Thymus (tissue), 11 donors: Measurements from ENCODE around the gene FGD5. TPM values are rescaled to one million over a fixed set of nuclear protein-coding genes. Genes with fewer than 3 reads are reported as not detected.
A peak's percentile ranks its signal among the peaks of the same experiment; 100 is the strongest.

Source experiments
- DNase-seq, 9 donors: peaks; one replicate each; pipeline ENCODE4 v3.0.0-alpha.2; 2013; ENCODE audit warnings: low spot score in 9 of 9, low read depth in 6 of 9, missing footprints in 1 of 9
- H3K27ac ChIP-seq, 2 donors: one replicate each; pipeline ENCODE4 v1.5.1; 2013; ENCODE audit warnings: control low read depth in 1 of 2, low read depth in 1 of 2, low read length in 1 of 2, mild to moderate bottlenecking in 1 of 2, moderate library complexity in 1 of 2
- H3K27me3 ChIP-seq, 2 donors: one replicate each; pipeline ENCODE4 v1.5.1; 2013; ENCODE audit warnings: low read length in 1 of 2; ENCODE audit not compliant: control insufficient read depth in 2 of 2, insufficient read depth in 1 of 2
- H3K36me3 ChIP-seq, 2 donors: one replicate each; pipeline ENCODE4 v1.5.1; 2013; ENCODE audit warnings: low read length in 1 of 2, mild to moderate bottlenecking in 1 of 2, moderate library complexity in 1 of 2; ENCODE audit not compliant: control insufficient read depth in 2 of 2, insufficient read depth in 2 of 2
- H3K4me1 ChIP-seq, 2 donors: one replicate each; pipeline ENCODE4 v1.5.1; 2013; ENCODE audit warnings: low read length in 2 of 2; ENCODE audit not compliant: control insufficient read depth in 2 of 2, insufficient read depth in 2 of 2
- H3K4me3 ChIP-seq, 2 donors: one replicate each; pipeline ENCODE4 v1.5.1; 2013; ENCODE audit warnings: low read length in 2 of 2, control low read depth in 1 of 2, mild to moderate bottlenecking in 1 of 2
- H3K9me3 ChIP-seq, 2 donors: one replicate each; pipeline ENCODE4 v1.5.1; 2013; ENCODE audit warnings: low read length in 1 of 2, mild to moderate bottlenecking in 1 of 2; ENCODE audit not compliant: control insufficient read depth in 2 of 2, insufficient read depth in 1 of 2
- WGBS: extraction: QIAGEN DNeasy Blood & Tissue Kit; methylation state at CpG from one replicate; pipeline ENCODE4 v1.1.7; 2013; 5-methylcytosine and 5-hydroxymethylcytosine counted together
- polyA plus RNA-seq: library from polyadenylated mRNA; stranded (reverse); fragments of 200-250 nt; gene quantifications from one replicate; pipeline ENCODE4 v1.2.3, GENCODE V29; 2013
- total RNA-seq: library from RNA; stranded (reverse); fragments of 120-200 nt; gene quantifications from one replicate; pipeline ENCODE4 v1.2.4, GENCODE V29; 2013
- donor health status: healthy.

FGD5 gene
- total and polyA plus RNA-seq, 2 donors, result 2.0 to 2.9 TPM

DNA sequence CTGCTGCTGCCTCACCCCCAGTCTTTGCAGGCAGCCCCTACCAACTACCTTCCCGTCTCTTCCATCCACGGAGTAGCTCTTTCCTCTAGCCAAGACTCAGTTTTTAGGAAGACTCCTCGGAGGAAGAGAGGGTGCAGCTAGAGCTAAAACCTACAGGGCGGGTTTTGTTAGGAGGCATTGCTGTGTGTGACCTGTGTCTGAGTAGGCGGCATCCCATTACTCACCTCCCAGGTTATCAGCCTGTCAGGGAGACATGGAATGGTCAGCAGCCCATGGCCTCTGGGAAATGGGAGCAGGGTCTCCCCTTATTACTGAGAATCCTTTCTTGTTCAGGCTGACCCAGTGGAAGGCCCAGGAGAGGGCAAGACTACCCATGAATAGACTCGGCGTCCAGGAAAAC, 43.8 kb upstream of the FGD5 start:
- no peak for DNase-seq
- WGBS, result 94% methylated on average over 7 of the region's 7 CpGs
- H3K9me3 ChIP-seq, result no peaks in the 10 kb centered on the region
- H3K4me3 ChIP-seq, result no peak overlapping the region
- no peak overlapping the region for H3K27ac ChIP-seq
- peaks cover 12 to 21% of the 10 kb centered on the region in 2 donors for H3K4me1 ChIP-seq
- H3K27me3 ChIP-seq, result no peaks in the 10 kb centered on the region
- no peaks in the 10 kb centered on the region for H3K36me3 ChIP-seq

DNA sequence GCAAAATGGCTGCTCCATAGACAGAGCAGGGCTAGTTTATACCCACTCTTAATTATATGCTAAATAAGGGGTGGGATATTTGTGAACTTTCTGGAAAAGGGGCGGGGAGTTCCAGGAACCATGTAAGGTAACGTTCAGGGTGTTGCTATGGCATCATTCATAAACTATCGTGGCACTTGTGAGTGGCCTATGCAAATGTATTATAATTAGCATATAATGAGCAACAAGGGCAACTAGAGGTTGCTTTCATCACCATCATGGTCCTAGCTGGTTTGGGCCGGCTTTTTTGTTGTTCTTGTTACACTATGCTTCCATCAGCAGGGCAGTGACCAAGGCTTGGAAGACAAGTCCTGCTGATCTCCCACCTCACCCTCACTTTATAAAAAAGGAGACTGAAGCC, 43.2 kb upstream of the FGD5 start:
- WGBS, result 96% methylated on average over 4 of the region's 4 CpGs
- Histone ChIP-seq H3K4me3 (no peak overlapping the region), H3K4me1 (peaks cover 7 to 16% of the 10 kb centered on the region in 2 donors), H3K27me3 (no peaks in the 10 kb centered on the region), H3K36me3 (no peaks in the 10 kb centered on the region), H3K27ac (no peak overlapping the region), H3K9me3 (no peaks in the 10 kb centered on the region)
- no peak for DNase-seq

DNA sequence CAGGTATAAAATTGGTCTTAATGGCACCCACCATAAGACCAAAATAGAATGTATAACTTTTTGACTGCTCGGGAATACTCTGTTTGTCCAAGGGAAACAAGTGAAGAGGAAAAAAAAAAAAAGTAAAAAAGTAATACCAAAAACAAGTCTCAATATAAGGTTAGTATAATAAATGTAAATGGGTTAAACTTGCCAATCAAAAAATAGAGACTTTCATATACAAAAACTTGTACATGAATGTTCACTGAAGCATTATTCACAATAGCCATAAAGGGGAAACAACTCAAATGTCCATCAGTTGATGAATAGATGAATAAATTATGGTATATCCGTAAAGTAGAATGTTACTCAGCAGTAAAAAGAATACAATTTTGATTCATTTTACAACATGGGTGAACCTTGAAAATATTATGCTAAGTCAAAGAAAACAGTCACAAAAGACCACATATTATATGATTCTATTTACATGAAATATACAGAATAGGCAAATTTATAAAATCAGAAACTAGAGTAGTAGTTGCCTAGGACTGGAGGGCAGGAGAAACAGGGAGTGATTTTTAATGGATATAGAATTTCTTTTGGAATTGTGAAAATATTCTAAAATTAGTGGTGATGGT, 39.6 kb upstream of the FGD5 start:
- WGBS, result 96% methylated on average over 2 of the region's 2 CpGs

DNA sequence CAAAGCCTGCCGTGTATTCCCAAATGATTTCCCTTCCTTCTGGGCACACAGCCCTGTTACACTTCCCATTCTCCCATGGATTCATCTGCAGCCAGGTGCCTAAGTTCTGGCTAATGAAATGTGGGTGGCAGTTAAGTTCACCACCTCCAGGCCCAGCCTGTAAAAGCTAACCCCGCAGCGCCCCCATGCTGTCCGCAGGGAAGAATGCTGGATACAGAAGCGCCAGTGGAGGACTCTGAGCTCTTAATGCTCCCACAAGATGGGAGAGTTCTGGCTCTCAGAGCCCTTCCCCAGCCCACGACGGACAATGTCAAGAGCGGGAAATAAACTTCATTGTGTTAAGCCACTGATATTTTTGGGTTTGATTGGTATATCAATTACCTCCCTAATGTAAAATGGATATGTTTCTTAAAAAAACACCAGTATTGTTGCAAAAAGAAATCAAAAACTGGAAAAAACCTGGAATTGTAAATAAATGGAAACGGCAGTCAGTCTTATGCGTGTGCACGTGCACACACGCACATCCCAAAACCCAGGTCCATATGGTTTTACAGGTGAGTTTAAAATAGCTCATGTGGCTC, 37.7 kb upstream of the FGD5 start:
- H3K36me3 ChIP-seq, result no peaks in the 10 kb centered on the region
- peak in 6 of 9 donors; percentile 38 to 80 (median 68) for DNase-seq
- no peak overlapping the region for H3K27ac ChIP-seq
- peaks cover 0 to 5% of the 10 kb centered on the region in 2 donors for H3K4me1 ChIP-seq
- no peak overlapping the region for H3K4me3 ChIP-seq
- H3K9me3 ChIP-seq, result no peaks in the 10 kb centered on the region
- H3K27me3 ChIP-seq, result no peaks in the 10 kb centered on the region
- 46% methylated on average over 12 of the region's 12 CpGs for whole genome bisulfite sequencing

More for the DNA sequence above, 39.6 kb upstream of the FGD5 start:
- no peaks in the 10 kb centered on the region for H3K36me3 ChIP-seq
- H3K27me3 ChIP-seq, result no peaks in the 10 kb centered on the region
- no peaks in the 10 kb centered on the region for H3K9me3 ChIP-seq
- H3K4me3 ChIP-seq, result no peak overlapping the region
- peaks cover 0 to 5% of the 10 kb centered on the region in 2 donors for H3K4me1 ChIP-seq
- DNase-seq, result no peak
- no peak overlapping the region for H3K27ac ChIP-seq

DNA sequence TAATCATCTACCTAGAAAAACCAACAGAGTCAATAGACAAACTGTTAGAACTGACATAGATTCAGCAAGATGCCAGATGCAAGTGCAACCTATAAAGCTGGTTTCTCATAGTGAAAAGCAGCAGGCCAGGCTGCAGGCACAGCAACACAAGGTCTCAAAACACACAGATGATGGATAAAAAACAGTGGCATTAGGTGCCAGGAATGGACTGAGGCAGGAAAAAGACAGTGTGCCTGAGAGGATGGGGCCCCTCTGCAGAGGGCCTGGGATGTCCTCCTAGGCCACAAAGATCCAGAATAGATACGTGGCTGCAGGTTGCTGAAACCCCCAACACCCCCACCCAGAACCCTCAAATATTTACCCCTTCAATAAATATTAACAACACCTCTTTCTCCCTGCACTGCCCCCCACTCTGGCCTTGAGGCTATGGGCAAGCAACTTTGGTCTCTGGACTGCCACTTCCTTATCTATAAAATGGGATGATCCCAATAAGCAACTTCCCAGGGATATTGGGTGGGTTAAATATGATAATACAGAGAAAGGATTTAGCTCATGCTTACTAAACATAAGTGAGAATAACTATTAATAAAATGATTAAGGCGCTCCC, 35.2 kb upstream of the FGD5 start:
- no peak overlapping the region for H3K4me3 ChIP-seq
- no peaks in the 10 kb centered on the region for H3K36me3 ChIP-seq
- H3K27me3 ChIP-seq, result no peaks in the 10 kb centered on the region
- no peak overlapping the region for H3K27ac ChIP-seq
- H3K9me3 ChIP-seq, result no peaks in the 10 kb centered on the region
- H3K4me1 ChIP-seq, result no peaks in the 10 kb centered on the region
- WGBS, result 93% methylated on average over 2 of the region's 2 CpGs
- no peak for DNase-seq

DNA sequence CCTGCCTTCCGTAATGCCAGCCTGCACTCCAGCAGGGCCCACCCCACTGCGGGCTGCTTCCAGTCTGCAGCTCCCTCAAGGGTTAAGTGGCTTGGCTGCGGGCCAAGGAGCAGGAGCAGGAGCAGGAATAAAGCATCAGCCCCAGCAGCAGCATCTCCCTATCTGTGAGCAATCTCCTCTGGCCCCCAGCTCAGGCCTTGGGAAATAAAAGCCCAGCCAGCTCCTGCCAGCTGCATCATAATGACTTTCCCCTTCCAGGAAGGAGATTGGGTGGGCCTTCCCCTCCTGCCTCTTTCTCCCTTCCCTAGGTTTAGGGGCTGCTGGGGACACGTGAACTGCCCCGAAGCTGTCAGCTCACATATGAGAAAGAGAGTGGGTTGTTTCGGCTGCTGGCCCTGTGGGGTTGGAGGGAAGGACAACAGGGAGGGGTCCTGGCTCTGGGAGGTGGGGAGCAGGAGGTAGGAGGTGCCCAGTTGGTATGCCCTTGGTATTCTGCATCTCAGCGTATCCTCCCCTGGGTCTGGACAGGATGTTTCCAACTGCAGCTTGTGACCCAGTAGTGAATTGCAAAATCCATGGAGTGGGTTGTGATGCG, 34.6 kb upstream of the FGD5 start:
- DNase-seq, result no peak
- H3K9me3 ChIP-seq, result no peaks in the 10 kb centered on the region
- H3K36me3 ChIP-seq, result no peaks in the 10 kb centered on the region

DNA sequence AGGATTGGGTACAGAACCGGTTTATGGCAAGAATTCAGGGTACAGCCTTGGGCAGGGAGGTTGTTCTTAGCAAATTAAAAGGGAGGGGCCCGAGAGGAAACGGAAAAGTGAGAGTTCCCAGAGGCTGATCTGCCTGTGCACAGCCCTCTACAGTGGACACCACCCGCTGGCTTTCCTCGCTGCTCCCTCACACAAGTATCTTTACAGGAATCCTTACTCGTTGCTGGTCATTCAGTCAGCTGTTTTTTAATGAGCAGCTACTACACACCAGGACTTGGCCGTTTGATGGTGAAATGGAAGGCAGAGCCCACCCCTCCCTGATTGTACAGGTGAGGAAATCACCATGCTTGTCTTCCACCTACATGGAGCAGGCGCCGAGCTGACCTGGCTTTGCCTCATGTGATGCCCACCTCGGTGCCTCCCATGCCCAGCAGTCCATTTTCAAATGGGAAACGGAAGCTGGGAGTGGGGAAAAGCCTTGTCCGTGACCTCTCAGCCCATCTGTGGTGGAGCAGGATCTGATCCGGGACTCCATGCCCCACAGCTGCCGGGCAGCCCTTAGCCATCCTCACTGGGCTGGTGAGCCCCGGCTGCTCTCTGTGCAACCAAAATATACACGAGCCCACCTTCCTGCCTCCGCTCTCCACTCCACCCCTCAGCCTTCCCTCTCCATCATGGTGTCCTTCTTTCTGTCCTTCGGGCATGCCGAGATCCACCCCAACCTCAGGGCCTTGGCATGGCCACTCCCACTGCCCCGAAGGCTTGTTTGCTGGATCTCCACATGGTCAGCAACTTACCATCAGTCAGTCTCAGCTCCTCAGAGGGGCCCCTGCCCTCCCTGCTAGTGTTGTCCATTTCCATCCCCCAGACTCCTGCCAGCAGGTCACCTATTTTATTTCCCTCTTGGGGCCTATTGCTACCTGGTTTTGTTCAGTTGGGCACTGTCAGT, 33.3 kb upstream of the FGD5 start:
- WGBS, result 95% methylated on average over 20 of the region's 20 CpGs
- no peaks in the 10 kb centered on the region for H3K4me1 ChIP-seq
- H3K4me3 ChIP-seq, result no peak overlapping the region
- no peak for DNase-seq
- H3K27me3 ChIP-seq, result no peaks in the 10 kb centered on the region
- no peaks in the 10 kb centered on the region for H3K36me3 ChIP-seq
- no peaks in the 10 kb centered on the region for H3K9me3 ChIP-seq
- H3K27ac ChIP-seq, result no peak overlapping the region

More for the DNA sequence above, 34.6 kb upstream of the FGD5 start:
- 88% methylated on average over 8 of the region's 8 CpGs for WGBS
- no peaks in the 10 kb centered on the region for H3K4me1 ChIP-seq
- no peak overlapping the region for H3K27ac ChIP-seq
- no peaks in the 10 kb centered on the region for H3K27me3 ChIP-seq
- no peak overlapping the region for H3K4me3 ChIP-seq

DNA sequence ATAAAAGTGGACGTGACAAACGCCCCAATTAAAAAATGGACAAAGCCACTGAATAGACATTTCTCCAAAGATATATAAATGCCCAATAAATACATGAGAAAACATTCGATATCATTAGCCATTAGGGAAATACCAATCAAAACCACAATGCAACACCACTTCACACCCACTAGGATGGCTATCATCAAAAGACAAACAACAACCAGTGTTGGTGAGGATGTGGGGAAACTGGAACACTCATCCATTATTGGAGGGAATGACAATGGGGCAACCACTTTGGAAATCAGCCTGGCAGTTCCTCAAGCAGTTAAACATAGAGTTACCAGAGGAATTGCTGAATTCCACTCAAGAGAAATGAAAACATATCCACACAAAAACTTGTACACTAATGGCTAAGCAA, 32.4 kb upstream of the FGD5 start:
- Histone ChIP-seq H3K9me3 (no peaks in the 10 kb centered on the region), H3K4me1 (no peaks in the 10 kb centered on the region), H3K4me3 (no peak overlapping the region), H3K36me3 (no peaks in the 10 kb centered on the region), H3K27me3 (peaks cover 0 to under 1% of the 10 kb centered on the region in 2 donors), H3K27ac (no peak overlapping the region)
- DNase-seq, result no peak
- WGBS, result 98% methylated on average over 3 of the region's 3 CpGs
